ENCODE measurements around the gene IQUB.
"Not testable (repeated sequence)": the region's sequence is repeated elsewhere in the genome, so short reads cannot be mapped to it uniquely, and the experiment has no call there.

DNA sequence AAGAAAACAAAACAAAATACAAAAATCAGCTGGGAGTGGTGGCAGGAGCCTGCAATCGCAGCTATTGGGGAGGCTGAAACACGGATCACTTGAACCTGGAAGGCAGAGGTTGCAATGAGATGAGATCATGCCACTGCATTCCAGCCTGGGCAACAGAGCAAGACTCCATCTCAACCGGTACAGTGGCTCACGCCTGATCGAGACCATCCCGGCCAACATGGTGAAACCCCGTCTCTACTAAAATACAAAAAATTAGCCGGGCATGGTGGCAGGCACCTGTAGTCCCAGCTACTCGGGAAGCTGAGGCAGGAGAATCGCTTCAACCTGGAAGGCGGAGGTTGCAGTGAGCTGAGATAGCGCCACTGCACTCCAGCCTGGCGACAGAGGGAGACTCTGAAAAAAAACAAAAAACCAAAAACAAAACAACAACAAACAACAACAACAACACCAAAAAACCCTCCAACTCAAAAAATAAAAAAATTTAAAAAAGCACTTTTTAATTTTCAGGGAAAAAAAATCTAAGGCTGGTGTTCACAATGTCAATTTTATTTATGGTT is 4.3 kb downstream of the IQUB start:
- not testable (repeated sequence) for TF ChIP-seq POLR2A (IDR thresholded peaks at IDR 0.05; ENCODE audit: low read depth, low read length); POLR2AphosphoS5 (IDR thresholded peaks at IDR 0.05; ENCODE audit: low read depth, low read length); TAF1 (IDR thresholded peaks at IDR 0.05; ENCODE audit: borderline replicate concordance, low read depth, low read length)
